Left cardiac atrium (tissue), 4 donors: ENCODE data around the gene PRH2. TPM values are rescaled to one million over a fixed set of nuclear protein-coding genes. Genes with fewer than 3 reads are reported as not detected.

Source experiments
- ATAC-seq, 2 donors: fragments of 200-7000 bp; cut with Tn5 transposase; one replicate each; pipeline ENCODE4 v1.9.1; 2020; ENCODE audit warnings: mild to moderate bottlenecking in 2 of 2, moderate library complexity in 2 of 2
- DNase-seq: peaks from one replicate; pipeline ENCODE4 v3.0.0-alpha.2; 2020
- intact Hi-C, 2 donors: fragments of 100-400 bp; cut with DNase I; formaldehyde crosslinking; loops; one replicate each; pipeline versions ENCODE4 v1.14.1 to v1.15.1; 2022 to 2023
- total RNA-seq, 2 donors: library from RNA; stranded (reverse); fragmentation: NEBNext Ultra II Directional; extraction: Animal tissue kit (Norgen Biotek cat#: 25700); gene quantifications; one replicate each; pipeline ENCODE4 v1.2.1, GENCODE V29; 2021
- donor health status: DM: no; HTN: yes; CAD: no.
- donor health status: DM: no; HTN: yes; CAD: no; lungs with severe emphysema.
- donor health status: DM: yes; HTN: yes; CAD: no.
- donor health status: Dilated cardiomyopathy.

PRH2 gene
- total RNA-seq, 2 donors from 2014 or later = not detected

GRCh38 chr12:10956085-10956484 is 27.0 kb downstream of the PRH2 start:
- intact Hi-C loops = no loop called here
- no peak for ATAC-seq
- no peak for DNase-seq

GRCh38 chr12:10957741-10958140 is 28.7 kb downstream of the PRH2 start:
- DNase-seq (no peak), ATAC-seq (no peak)
- intact Hi-C loops = no loop called here

GRCh38 chr12:10959804-10960203 is 30.8 kb downstream of the PRH2 start:
- DNase-seq (no peak), ATAC-seq (peak in 1 of 2 donors; percentile 44)
- intact Hi-C loops = loop anchor here in 1 of 2 donors (10.0 kb wide), 1 partner anchor 235 kb away; no protein-coding TSS in a partner anchor

- intact Hi-C loops = loop anchor here in 1 of 2 donors (10.0 kb wide), 1 partner anchor 235 kb away; no protein-coding TSS in a partner anchor
- no peak for DNase-seq
- no peak for ATAC-seq
Observed at GRCh38 chr12:10960211-10960610, 31.2 kb downstream of the PRH2 start.

- DNase-seq (no peak), ATAC-seq (no peak)
- intact Hi-C loops = loop anchor here in 1 of 2 donors (10.0 kb wide), 1 partner anchor 229 kb away; no protein-coding TSS in a partner anchor
Observed at GRCh38 chr12:10965476-10965875, 36.4 kb downstream of the PRH2 start.

- ATAC-seq (no peak), DNase-seq (no peak)
Observed at GRCh38 chr12:10966314-10966713, 37.3 kb downstream of the PRH2 start.

GRCh38 chr12:10967409-10967808 is 38.4 kb downstream of the PRH2 start:
- intact Hi-C loops = loop anchor here in 1 of 2 donors (10.0 kb wide), 1 partner anchor 227 kb away; no protein-coding TSS in a partner anchor
- ATAC-seq = no peak
- no peak for DNase-seq

More at GRCh38 chr12:10966314-10966713, 37.3 kb downstream of the PRH2 start:
- intact Hi-C loops = loop anchor here in 1 of 2 donors (10.0 kb wide), 1 partner anchor 228 kb away; no protein-coding TSS in a partner anchor

GRCh38 chr12:10968765-10969456 is 39.9 kb downstream of the PRH2 start:
- DNase-seq (peak; percentile 56), ATAC-seq (peak; percentile 91 to 92)
- intact Hi-C loops = loop anchor here in 1 of 2 donors (10.0 kb wide), 1 partner anchor 226 kb away; no protein-coding TSS in a partner anchor

GRCh38 chr12:10974965-10975364 is 45.9 kb downstream of the PRH2 start:
- DNase-seq = no peak
- intact Hi-C loops = no loop called here
- ATAC-seq = no peak

GRCh38 chr12:10982244-10982643 is 53.2 kb downstream of the PRH2 start:
- intact Hi-C loops = no loop called here
- ATAC-seq (peak in 1 of 2 donors; percentile 23), DNase-seq (no peak)

Other genes with a start within 250 kb of the PRH2 start
- gene YBX3, start 205.9 kb upstream of the PRH2 start, total RNA-seq = 100 to 1,000 TPM; 660 to 956 TPM
- not detected for gene TAS2R7, start 126.6 kb upstream of the PRH2 start, total RNA-seq
- gene TAS2R8, start 122.0 kb upstream of the PRH2 start, total RNA-seq = under 1 TPM in 1 of 2 donors, not detected in 1; 0.26 TPM
- not detected for gene TAS2R9, start 119.1 kb upstream of the PRH2 start, total RNA-seq
- gene TAS2R10, start 102.9 kb upstream of the PRH2 start, total RNA-seq = under 1 TPM in 1 of 2 donors, not detected in 1; 0.55 TPM
- 1 to 10 TPM in 1 of 2 donors, under 1 TPM in 1; 0.29 to 2.0 TPM for gene PRR4, start 79.8 kb upstream of the PRH2 start, total RNA-seq
- 1 to 10 TPM; 3.2 to 9.1 TPM for gene PRH1, start 45.0 kb upstream of the PRH2 start, total RNA-seq
- gene TAS2R13, start 19.7 kb upstream of the PRH2 start, total RNA-seq = under 1 TPM; 0.41 to 0.44 TPM
- gene TAS2R14, start 10.0 kb downstream of the PRH2 start, total RNA-seq = under 1 TPM; 0.88 to 0.94 TPM
- gene TAS2R50, start 57.7 kb downstream of the PRH2 start, total RNA-seq = under 1 TPM; 0.29 to 0.84 TPM
- under 1 TPM; 0.27 to 0.94 TPM for gene TAS2R20, start 69.1 kb downstream of the PRH2 start, total RNA-seq
- gene TAS2R19, start 93.4 kb downstream of the PRH2 start, total RNA-seq = 1 to 10 TPM; 1.2 TPM
- gene TAS2R31, start 102.2 kb downstream of the PRH2 start, total RNA-seq = 1 to 10 TPM in 1 of 2 donors, under 1 TPM in 1; 0.68 to 1.3 TPM
- under 1 TPM; 0.50 to 0.81 TPM for gene TAS2R46, start 133.1 kb downstream of the PRH2 start, total RNA-seq
- gene TAS2R43, start 163.1 kb downstream of the PRH2 start, total RNA-seq = not detected
- 1 to 10 TPM in 1 of 2 donors, under 1 TPM in 1; 0.97 to 1.5 TPM for gene TAS2R30, start 205.4 kb downstream of the PRH2 start, total RNA-seq
- gene SMIM10L1, start 242.0 kb downstream of the PRH2 start, total RNA-seq = 10 to 100 TPM; 14.1 to 18.1 TPM